ENCODE results near the gene ACER3.

DNA sequence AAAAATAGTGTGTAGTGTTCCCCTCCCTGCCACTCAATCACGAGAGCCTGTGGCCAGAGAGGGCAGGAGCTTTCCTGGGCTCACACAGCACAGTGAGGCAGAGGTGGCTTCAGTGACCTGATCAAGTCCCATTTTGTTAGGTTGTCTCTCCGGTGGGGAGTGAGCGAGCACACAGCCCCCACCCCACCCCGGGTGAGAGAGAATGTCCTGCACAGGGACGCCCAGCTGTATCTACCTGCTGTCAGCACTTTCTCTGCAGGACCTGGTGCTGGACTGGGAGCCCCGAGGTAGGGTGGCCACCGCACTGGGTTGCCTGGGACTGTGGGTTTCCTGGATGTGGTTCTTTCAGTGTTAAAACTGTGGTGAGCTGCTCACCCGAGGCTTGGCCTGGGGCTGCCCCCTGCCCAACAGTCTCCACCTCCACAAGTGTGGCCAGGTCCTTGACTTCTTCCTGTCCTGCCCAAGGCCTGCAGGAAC lies 212.2 kb downstream of the ACER3 start:
- TF ChIP-seq, protein P1, sequence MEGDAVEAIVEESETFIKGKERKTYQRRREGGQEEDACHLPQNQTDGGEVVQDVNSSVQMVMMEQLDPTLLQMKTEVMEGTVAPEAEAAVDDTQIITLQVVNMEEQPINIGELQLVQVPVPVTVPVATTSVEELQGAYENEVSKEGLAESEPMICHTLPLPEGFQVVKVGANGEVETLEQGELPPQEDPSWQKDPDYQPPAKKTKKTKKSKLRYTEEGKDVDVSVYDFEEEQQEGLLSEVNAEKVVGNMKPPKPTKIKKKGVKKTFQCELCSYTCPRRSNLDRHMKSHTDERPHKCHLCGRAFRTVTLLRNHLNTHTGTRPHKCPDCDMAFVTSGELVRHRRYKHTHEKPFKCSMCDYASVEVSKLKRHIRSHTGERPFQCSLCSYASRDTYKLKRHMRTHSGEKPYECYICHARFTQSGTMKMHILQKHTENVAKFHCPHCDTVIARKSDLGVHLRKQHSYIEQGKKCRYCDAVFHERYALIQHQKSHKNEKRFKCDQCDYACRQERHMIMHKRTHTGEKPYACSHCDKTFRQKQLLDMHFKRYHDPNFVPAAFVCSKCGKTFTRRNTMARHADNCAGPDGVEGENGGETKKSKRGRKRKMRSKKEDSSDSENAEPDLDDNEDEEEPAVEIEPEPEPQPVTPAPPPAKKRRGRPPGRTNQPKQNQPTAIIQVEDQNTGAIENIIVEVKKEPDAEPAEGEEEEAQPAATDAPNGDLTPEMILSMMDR (IDR thresholded peaks at IDR 0.05; ENCODE audit: insufficient read depth, low read depth, low read length), result no peak
- TF ChIP-seq EZH2 (IDR thresholded peaks at IDR 0.05; ENCODE audit: insufficient read depth, low read length), result no peak

All from astrocyte (in vitro differentiated cells and primary cell).